ENCODE data around the gene AGAP1.

DNA sequence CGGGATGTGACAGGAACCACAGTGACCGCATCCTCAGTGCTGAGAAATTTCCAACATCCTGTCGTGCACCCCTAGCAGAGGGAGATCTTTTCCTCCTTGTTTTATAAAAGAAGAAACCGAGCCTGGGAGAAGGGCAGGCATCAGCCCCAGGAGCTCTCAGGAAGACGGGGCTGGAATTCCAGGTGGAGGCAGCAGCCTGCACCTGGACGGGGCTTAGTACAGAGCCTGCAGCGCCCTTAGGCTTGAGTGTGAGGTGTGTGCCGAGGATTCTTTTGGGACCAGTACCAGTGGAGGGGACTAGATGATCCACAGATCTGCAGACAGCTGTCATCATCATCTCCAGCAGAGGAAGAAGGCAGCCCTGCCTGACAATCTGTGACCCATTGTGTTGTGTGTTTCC is 525.6 kb downstream of the AGAP1 start:
- TF ChIP-seq, protein P1, sequence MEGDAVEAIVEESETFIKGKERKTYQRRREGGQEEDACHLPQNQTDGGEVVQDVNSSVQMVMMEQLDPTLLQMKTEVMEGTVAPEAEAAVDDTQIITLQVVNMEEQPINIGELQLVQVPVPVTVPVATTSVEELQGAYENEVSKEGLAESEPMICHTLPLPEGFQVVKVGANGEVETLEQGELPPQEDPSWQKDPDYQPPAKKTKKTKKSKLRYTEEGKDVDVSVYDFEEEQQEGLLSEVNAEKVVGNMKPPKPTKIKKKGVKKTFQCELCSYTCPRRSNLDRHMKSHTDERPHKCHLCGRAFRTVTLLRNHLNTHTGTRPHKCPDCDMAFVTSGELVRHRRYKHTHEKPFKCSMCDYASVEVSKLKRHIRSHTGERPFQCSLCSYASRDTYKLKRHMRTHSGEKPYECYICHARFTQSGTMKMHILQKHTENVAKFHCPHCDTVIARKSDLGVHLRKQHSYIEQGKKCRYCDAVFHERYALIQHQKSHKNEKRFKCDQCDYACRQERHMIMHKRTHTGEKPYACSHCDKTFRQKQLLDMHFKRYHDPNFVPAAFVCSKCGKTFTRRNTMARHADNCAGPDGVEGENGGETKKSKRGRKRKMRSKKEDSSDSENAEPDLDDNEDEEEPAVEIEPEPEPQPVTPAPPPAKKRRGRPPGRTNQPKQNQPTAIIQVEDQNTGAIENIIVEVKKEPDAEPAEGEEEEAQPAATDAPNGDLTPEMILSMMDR (IDR thresholded peaks at IDR 0.05; ENCODE audit: low read depth, low read length, missing input control) = no peak
- TF ChIP-seq SP1 (IDR thresholded peaks at IDR 0.05) (no peak), YY1 (IDR thresholded peaks at IDR 0.05) (no peak), GABPA (IDR thresholded peaks at IDR 0.05 in 1 of 2, conservative IDR thresholded peaks at IDR 0.05 in 1 of 2) (no peak)
- TF ChIP-seq, protein P2, sequence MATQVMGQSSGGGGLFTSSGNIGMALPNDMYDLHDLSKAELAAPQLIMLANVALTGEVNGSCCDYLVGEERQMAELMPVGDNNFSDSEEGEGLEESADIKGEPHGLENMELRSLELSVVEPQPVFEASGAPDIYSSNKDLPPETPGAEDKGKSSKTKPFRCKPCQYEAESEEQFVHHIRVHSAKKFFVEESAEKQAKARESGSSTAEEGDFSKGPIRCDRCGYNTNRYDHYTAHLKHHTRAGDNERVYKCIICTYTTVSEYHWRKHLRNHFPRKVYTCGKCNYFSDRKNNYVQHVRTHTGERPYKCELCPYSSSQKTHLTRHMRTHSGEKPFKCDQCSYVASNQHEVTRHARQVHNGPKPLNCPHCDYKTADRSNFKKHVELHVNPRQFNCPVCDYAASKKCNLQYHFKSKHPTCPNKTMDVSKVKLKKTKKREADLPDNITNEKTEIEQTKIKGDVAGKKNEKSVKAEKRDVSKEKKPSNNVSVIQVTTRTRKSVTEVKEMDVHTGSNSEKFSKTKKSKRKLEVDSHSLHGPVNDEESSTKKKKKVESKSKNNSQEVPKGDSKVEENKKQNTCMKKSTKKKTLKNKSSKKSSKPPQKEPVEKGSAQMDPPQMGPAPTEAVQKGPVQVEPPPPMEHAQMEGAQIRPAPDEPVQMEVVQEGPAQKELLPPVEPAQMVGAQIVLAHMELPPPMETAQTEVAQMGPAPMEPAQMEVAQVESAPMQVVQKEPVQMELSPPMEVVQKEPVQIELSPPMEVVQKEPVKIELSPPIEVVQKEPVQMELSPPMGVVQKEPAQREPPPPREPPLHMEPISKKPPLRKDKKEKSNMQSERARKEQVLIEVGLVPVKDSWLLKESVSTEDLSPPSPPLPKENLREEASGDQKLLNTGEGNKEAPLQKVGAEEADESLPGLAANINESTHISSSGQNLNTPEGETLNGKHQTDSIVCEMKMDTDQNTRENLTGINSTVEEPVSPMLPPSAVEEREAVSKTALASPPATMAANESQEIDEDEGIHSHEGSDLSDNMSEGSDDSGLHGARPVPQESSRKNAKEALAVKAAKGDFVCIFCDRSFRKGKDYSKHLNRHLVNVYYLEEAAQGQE (IDR thresholded peaks at IDR 0.05) = no peak
- TF ChIP-seq, protein P3, sequence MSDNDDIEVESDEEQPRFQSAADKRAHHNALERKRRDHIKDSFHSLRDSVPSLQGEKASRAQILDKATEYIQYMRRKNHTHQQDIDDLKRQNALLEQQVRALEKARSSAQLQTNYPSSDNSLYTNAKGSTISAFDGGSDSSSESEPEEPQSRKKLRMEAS (IDR thresholded peaks at IDR 0.05) = no peak

All from liver (tissue), 3 donors.